ENCODE results near the gene SEC14L5. TPM values are rescaled to one million over a fixed set of nuclear protein-coding genes. Genes with fewer than 3 reads are reported as not detected.
"Not testable (repeated sequence)": the region's sequence is repeated elsewhere in the genome, so short reads cannot be mapped to it uniquely, and the experiment has no call there.

SEC14L5 gene
- total and polyA plus RNA-seq, 2 of the 4 experiments (the other 2 are of a cell fraction): 0.07 TPM; not detected in 1

GRCh38 chr16:5044581-5044980, 86.5 kb downstream of the SEC14L5 start:
- H2BK120ac ChIP-seq (ENCODE audit: low read depth, low read length); dilution Hi-C loops (cut with HindIII; ENCODE audit: low sequenced_read_pairs, unreplicated experiment); H2AK5ac ChIP-seq (ENCODE audit: low read depth, low read length); CTCF ChIA-PET; H2BK20ac ChIP-seq (ENCODE audit: low read depth, low read length); H3K27me3 ChIP-seq (ENCODE audit: control insufficient read depth, insufficient read depth, low read length); H3K4me2 ChIP-seq (ENCODE audit: low read depth, low read length); H4K20me1 ChIP-seq (ENCODE audit: insufficient read depth, low read length); H3K4me3 ChIP-seq (ENCODE audit: insufficient read depth, low read depth, low read length); DNase-seq; H3K9me1 ChIP-seq (ENCODE audit: insufficient read depth, low read length); H3K4ac ChIP-seq (ENCODE audit: low read depth, low read length); H3K79me1 ChIP-seq (ENCODE audit: low read depth in 1 of 2, low read length in 2 of 2); intact Hi-C loops (cut with micrococcal nuclease); H2BK5ac ChIP-seq (ENCODE audit: low read depth, low read length, poor library complexity, severe bottlenecking); H3K36me3 ChIP-seq (ENCODE audit: control insufficient read depth, insufficient read depth, low read length); H4K5ac ChIP-seq (ENCODE audit: low read depth, low read length); H3K14ac ChIP-seq (replicated peaks; ENCODE audit: low read depth, low read length); POLR2A ChIA-PET (ENCODE audit: unreplicated experiment); H2AK9ac ChIP-seq (replicated peaks; ENCODE audit: low read depth, low read length, poor library complexity); H2BK15ac ChIP-seq (ENCODE audit: low read depth, low read length); ATAC-seq (ENCODE audit: low read depth); H2AFZ ChIP-seq (replicated peaks; ENCODE audit: low read length, poor library complexity); H3K9ac ChIP-seq (ENCODE audit: low read depth, low read length); H3K27ac ChIP-seq (ENCODE audit: insufficient read depth, low read length); H3K56ac ChIP-seq (ENCODE audit: extremely low read depth, insufficient read depth, low read length); H3K9me3 ChIP-seq (ENCODE audit: control insufficient read depth, insufficient read depth, low read length); BruUV-seq (replicated peaks); H4K91ac ChIP-seq (ENCODE audit: insufficient read depth, low read depth, low read length); H3K18ac ChIP-seq (ENCODE audit: low read depth, low read length); H4K8ac ChIP-seq (ENCODE audit: low read depth in 2 of 2, low read length in 2 of 2); H3K4me1 ChIP-seq (ENCODE audit: control insufficient read depth, insufficient read depth, low read length); H3K23ac ChIP-seq (ENCODE audit: low read depth, low read length); in situ Hi-C loops (cut with MboI; ENCODE audit: low sequenced_read_pairs): not testable (repeated sequence)
- 20% methylated on average over 1 of the region's 11 CpGs; no CpG with 5 or more reads in 1 of the 2 experiments for WGBS, 2 experiments (ENCODE audit: extremely low coverage in 2 of 2, insufficient read length in 1 of 2)
